ENCODE data around the gene ANAPC4. TPM values are rescaled to one million over a fixed set of nuclear protein-coding genes. Genes with fewer than 3 reads are reported as not detected.
"Not testable (repeated sequence)": the region's sequence is repeated elsewhere in the genome, so short reads cannot be mapped to it uniquely, and the experiment has no call there.

ANAPC4 gene, protein sequence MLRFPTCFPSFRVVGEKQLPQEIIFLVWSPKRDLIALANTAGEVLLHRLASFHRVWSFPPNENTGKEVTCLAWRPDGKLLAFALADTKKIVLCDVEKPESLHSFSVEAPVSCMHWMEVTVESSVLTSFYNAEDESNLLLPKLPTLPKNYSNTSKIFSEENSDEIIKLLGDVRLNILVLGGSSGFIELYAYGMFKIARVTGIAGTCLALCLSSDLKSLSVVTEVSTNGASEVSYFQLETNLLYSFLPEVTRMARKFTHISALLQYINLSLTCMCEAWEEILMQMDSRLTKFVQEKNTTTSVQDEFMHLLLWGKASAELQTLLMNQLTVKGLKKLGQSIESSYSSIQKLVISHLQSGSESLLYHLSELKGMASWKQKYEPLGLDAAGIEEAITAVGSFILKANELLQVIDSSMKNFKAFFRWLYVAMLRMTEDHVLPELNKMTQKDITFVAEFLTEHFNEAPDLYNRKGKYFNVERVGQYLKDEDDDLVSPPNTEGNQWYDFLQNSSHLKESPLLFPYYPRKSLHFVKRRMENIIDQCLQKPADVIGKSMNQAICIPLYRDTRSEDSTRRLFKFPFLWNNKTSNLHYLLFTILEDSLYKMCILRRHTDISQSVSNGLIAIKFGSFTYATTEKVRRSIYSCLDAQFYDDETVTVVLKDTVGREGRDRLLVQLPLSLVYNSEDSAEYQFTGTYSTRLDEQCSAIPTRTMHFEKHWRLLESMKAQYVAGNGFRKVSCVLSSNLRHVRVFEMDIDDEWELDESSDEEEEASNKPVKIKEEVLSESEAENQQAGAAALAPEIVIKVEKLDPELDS
- 10 to 100 TPM; 41.0 to 41.1 TPM for total RNA-seq

DNA sequence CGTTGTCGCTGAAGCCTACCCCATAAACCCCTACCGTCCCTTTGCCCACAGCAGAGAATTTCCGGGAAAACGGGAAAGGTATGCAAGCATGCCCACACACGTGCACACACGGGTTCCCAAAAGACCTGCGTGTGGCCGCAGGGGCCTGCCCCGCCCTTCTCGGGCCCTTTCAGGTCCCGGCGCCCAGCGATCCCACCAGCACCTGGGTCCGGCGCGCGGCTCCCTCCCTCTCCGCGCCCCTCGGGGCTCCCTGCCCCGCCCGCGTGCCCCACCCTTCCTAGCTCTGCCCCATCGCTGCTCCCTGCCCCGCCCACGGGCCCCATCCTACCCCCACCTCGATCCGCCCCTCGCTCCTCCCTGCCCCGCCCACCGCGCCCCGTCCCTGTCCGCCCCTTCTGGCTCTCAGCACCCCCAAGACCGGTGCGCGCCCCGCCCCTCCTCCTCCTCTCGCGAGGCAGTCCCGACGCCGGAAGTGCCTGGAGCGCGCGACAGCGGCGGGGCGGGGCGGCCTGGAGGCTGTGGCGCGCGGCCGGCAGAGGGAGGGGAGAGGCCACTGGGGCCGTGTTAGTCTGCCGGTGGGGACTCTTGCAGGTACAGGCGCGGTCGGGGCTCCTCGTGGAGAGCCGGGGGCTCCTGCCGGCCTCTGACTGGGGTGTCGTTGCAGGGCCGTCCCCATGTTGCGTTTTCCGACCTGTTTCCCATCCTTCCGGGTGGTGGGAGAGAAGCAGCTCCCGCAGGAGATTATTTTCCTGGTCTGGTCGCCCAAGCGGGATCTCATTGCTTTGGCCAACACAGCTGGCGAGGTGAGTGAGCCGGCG is at the start of gene ANAPC4:
Gene ANAPC4 (plus strand): TSS at position 510 of the 818 bp plus-strand sequence. CDS start 165 bp downstream, at position 675.
- TF ChIP-seq, protein P1, sequence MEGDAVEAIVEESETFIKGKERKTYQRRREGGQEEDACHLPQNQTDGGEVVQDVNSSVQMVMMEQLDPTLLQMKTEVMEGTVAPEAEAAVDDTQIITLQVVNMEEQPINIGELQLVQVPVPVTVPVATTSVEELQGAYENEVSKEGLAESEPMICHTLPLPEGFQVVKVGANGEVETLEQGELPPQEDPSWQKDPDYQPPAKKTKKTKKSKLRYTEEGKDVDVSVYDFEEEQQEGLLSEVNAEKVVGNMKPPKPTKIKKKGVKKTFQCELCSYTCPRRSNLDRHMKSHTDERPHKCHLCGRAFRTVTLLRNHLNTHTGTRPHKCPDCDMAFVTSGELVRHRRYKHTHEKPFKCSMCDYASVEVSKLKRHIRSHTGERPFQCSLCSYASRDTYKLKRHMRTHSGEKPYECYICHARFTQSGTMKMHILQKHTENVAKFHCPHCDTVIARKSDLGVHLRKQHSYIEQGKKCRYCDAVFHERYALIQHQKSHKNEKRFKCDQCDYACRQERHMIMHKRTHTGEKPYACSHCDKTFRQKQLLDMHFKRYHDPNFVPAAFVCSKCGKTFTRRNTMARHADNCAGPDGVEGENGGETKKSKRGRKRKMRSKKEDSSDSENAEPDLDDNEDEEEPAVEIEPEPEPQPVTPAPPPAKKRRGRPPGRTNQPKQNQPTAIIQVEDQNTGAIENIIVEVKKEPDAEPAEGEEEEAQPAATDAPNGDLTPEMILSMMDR (IDR thresholded peaks at IDR 0.05), result peak; percentile 12
- H3K27me3 ChIP-seq (replicated peaks; ENCODE audit: insufficient read depth), result no peaks in the 10 kb centered on the region
- H3K27ac ChIP-seq, result peak within 1 kb of the TSS; percentile 69 to 70
- no peaks in the 10 kb centered on the region for H3K9me3 ChIP-seq
- peaks cover 5% of the 10 kb centered on the region for H3K36me3 ChIP-seq
- ATAC-seq (ENCODE audit: insufficient number of reproducible peaks, low FRiP score, low read depth), result peak; percentile 82
- peak; percentile 82 for DNase-seq (ENCODE audit: low spot score)
- peak within 1 kb of the TSS; percentile 98 for H3K4me3 ChIP-seq
- H3K4me1 ChIP-seq (ENCODE audit: control insufficient read depth in 1 of 2, low read depth in 2 of 2), result peaks cover 4 to 25% of the 10 kb centered on the region in 2 donors

DNA sequence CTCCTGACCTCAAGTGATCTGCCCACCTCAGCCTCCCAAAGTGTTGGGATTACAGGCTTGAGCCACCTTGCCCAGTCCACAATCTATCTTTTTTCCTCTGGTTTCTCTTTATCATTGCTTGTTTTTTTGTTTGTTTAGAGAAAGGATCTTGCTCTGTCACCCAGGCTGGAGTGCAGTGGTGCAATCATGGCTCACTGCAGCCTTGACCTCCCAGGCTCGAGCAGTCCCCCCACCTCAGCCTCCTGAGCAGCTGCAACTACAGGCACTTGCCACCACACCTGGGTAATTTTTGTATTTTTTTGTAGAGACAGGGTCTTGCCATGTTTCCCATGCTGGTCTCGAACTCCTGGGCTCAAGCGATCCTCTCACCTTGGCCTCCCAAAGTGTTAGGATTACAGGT is 48.6 kb upstream of the ANAPC4 start:
- not testable (repeated sequence) for H3K9me3 ChIP-seq; H3K27me3 ChIP-seq (replicated peaks; ENCODE audit: insufficient read depth); H3K27ac ChIP-seq; H3K36me3 ChIP-seq; DNase-seq (ENCODE audit: low spot score); ATAC-seq (ENCODE audit: insufficient number of reproducible peaks, low FRiP score, low read depth); H3K4me3 ChIP-seq
- peaks cover 7 to 19% of the 10 kb centered on the region in 2 donors for H3K4me1 ChIP-seq (ENCODE audit: control insufficient read depth in 1 of 2, low read depth in 2 of 2)

DNA sequence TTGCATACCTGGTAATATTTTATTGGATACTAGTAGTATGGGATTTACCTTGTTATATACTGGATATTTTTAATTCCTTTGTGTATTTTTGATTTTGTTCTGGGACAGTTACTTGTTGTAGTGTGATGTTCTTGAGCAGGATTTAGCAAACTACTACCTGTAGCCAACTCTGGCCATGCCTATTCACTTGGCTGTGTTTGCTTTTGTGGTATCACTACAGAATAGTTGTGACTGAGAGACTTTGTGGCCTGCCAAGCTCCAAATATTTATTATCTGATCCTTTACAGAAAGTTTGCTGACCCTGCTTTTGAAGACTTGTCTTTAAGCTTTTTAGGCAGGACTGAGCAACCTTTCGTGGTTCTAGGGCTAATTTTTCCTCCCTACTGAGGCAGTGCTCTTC is 46.7 kb upstream of the ANAPC4 start:
- peak overlapping the region; percentile 64 for H3K4me3 ChIP-seq
- no peak for DNase-seq (ENCODE audit: low spot score)
- ATAC-seq (ENCODE audit: insufficient number of reproducible peaks, low FRiP score, low read depth), result no peak
- H3K4me1 ChIP-seq (ENCODE audit: control insufficient read depth in 1 of 2, low read depth in 2 of 2), result peaks cover 7 to 19% of the 10 kb centered on the region in 2 donors
- H3K9me3 ChIP-seq, result no peaks in the 10 kb centered on the region
- no peaks in the 10 kb centered on the region for H3K36me3 ChIP-seq
- peak overlapping the region in 1 of 2 donors; percentile 70 for H3K27ac ChIP-seq
- H3K27me3 ChIP-seq (replicated peaks; ENCODE audit: insufficient read depth), result no peaks in the 10 kb centered on the region
- TF ChIP-seq, protein P1 (IDR thresholded peaks at IDR 0.05), result no peak

DNA sequence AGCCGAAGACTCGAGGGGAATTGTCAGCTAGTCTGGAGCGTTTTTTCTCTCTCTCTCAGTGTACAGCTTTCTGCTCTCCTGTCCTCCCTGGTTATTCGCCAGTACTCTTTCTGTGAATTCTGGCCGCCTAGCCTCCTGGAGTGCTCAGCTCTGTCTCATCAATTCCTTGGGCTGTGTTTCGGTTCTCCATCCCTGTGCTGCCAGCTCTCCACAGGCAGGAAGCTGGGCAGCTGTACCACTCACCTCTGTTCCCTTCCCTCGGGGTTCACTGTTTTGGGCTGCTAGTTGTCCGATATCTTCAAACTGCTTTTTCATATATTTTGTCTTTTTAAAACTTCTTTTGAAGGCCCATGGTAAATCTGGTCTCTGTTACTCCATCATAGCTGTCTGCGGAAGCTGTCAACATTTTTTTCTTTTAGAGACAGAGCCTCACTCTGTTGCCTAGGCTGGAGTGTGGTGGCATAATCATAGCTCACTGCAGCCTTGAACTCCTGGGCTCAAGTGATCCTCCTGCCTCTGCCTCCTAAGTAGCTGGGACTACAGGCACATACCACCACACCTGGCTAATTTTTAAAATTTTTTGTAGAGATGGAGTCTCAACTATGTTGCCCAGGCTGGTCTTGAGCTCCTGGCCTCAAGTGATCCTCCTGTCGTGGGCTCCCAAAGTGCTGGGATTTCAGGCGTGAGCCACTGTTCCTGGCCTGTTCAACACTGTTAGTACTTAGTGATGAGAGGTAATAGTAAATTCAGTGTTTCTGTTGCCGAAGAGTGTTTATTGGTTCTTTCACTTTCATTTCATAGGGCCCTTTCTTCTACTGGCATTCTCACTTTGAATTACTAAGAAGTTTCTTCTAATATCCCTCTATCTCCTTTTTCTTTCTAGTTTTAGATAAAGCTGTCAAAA is 45.9 kb upstream of the ANAPC4 start:
- peak overlapping the region; percentile 54 to 70 for H3K27ac ChIP-seq
- TF ChIP-seq, protein P1 (IDR thresholded peaks at IDR 0.05), result no peak

DNA sequence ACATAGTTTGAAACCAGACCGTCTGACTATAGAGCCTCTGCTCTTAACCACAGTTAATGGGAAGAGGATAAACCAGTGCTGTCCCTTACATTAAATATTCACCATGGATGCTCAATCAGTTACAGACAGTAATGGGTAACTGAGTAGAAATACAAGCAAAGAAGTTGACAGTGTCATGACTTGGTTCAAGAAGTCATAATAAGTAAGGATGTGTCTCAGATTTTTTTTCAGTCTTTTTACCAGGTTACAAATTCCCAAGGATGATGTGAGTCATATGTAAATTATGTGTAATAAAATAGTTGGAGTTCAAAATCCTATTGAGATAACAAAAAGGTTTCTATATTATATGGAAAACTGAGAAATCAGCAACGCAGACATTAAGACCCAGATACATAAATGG is 33.4 kb upstream of the ANAPC4 start:
- TF ChIP-seq, protein P1 (IDR thresholded peaks at IDR 0.05), result no peak
- Histone ChIP-seq H3K27ac (no peak overlapping the region), H3K9me3 (no peaks in the 10 kb centered on the region), H3K27me3 (replicated peaks; ENCODE audit: insufficient read depth) (no peaks in the 10 kb centered on the region), H3K36me3 (no peaks in the 10 kb centered on the region), H3K4me1 (ENCODE audit: control insufficient read depth in 1 of 2, low read depth in 2 of 2) (no peaks in the 10 kb centered on the region), H3K4me3 (no peak overlapping the region)
- DNase-seq (ENCODE audit: low spot score), result no peak
- ATAC-seq (ENCODE audit: insufficient number of reproducible peaks, low FRiP score, low read depth), result no peak

More for the DNA sequence above, 45.9 kb upstream of the ANAPC4 start:
- Histone ChIP-seq H3K4me1 (ENCODE audit: control insufficient read depth in 1 of 2, low read depth in 2 of 2) (peaks cover 7 to 19% of the 10 kb centered on the region in 2 donors), H3K36me3 (no peaks in the 10 kb centered on the region), H3K27me3 (replicated peaks; ENCODE audit: insufficient read depth) (no peaks in the 10 kb centered on the region), H3K4me3 (peak overlapping the region; percentile 64), H3K9me3 (no peaks in the 10 kb centered on the region)
- ATAC-seq (ENCODE audit: insufficient number of reproducible peaks, low FRiP score, low read depth), result no peak
- DNase-seq (ENCODE audit: low spot score), result no peak
